Measurements from ENCODE around the gene SCGB1D1.
"Not testable (repeated sequence)": the region's sequence is repeated elsewhere in the genome, so short reads cannot be mapped to it uniquely, and the experiment has no call there.

The SCGB1D1 gene

DNA sequence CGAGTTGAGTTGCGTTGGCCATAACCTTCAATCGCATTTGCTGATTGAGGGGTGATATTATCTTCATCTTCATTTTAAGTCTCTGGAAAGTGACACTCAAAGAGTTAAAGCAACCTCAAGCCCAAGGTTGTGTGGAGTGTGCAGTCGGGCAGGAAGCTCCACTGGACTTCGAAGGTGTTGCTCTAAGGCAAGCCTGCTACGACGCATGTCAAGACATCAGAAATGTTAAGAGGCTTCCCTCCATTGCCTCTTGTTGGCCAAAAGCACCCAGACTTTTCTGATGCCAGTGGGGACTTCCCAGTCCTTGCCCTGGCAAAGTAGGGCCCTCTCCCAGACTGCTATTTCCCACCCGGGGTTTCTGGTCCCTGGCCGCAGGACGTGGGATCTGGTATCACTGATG, 23.6 kb upstream of the SCGB1D1 start:
- DNase-seq (ENCODE audit: low read depth in 2 of 2) = no peak

DNA sequence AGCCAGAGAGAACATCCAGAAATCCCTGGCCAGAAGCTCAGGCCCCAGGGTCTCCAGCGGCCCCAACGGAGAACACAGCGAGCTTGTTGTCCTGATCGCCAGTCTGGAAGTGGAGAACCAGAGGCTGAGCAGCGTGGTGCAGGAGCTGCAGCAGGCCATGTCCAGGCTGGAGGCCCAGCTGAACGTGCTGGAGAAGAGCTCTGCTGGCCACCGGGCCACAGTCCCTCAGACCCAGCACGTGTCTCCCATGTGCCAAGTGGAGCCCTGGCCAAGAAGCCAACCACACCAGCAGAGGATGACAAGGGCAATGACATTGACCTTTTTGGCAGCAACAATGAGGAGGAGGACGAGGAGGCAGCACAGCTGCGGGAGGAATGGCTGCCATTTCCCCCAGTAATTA, 20.6 kb upstream of the SCGB1D1 start:
- no peak for DNase-seq (ENCODE audit: low read depth in 2 of 2)

DNA sequence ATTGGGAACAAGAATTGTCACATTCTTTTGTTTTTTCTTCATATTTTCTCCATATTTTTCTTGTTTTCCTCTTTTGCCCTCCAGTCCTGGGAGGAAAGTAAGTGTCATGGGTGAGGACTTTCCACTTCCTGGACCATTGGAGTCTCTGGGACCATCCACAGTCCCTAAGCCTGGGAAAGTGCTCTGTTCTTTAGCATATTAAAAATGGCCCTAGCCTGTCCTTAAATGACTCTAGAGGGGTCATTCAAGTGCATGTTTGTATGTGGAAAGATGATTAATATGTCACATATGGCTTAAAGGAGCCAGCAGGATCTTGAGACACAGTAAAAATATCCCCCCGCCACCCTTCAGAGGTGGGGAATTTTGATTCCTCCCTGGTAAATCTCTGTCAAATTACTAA, 20.1 kb upstream of the SCGB1D1 start:
- no peak for DNase-seq (ENCODE audit: low read depth in 2 of 2)

DNA sequence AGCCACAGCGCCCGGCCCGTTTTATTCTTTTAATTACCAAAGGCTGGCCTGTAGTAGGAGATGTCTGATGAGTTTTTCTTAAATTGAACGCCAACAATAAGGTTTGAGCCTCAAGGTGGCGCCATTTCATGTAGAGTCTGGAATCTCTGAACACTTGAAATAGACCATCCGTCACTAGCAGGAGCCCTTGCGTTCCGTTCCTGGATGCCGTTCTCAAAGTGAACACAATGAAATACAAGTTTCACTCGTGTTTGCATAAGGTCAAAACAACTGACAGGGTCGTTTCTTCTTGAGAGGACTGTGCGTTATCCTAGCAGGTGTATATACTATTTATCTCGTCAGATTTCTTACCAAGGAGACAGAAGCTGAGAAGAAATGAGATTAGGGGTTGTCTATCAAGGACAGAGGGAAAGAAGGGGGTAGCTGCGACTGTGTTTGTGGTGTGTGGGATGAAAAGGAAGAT, 18.7 kb upstream of the SCGB1D1 start:
- peak; percentile 14 to 43 for DNase-seq (ENCODE audit: low read depth in 2 of 2)

DNA sequence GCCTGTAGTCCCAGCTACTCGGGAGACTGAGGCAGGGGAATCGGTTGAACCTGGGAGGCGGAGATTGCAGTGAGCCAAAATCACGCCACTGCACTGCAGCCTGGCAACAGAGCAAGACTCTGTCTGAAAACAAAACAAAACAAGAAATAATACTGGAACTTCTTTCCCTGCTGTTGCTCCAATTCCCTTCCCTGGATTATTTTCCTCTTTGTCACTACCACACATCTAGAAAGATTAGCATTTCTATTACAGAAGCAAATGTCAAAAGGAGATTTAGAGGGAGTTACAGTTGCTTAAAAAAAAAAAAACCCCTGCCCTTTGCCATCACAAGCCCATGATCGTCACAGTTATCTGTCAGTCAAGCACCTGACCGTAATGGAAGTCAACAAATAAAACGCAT, 17.7 kb upstream of the SCGB1D1 start:
- DNase-seq (ENCODE audit: low read depth in 2 of 2) = no peak

DNA sequence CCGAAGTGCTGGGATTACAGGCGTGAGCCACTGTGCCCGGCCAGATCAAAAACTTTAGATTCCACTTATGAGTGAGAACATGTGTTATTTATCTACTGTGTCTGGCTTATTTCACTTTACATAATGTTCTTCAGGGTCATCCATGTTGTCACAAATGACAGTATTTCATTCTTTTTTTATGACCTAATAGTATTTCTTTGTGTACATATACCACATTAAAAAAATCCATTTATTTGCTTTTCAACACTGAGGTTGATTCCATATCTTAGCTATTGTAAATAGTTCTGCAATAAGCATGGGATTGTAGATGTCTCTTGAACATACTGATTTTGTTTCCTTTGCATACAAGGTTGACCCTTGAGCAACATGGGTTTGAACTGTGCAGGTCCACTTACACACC, 13.2 kb upstream of the SCGB1D1 start:
- DNase-seq (ENCODE audit: low read depth in 2 of 2) = no peak

DNA sequence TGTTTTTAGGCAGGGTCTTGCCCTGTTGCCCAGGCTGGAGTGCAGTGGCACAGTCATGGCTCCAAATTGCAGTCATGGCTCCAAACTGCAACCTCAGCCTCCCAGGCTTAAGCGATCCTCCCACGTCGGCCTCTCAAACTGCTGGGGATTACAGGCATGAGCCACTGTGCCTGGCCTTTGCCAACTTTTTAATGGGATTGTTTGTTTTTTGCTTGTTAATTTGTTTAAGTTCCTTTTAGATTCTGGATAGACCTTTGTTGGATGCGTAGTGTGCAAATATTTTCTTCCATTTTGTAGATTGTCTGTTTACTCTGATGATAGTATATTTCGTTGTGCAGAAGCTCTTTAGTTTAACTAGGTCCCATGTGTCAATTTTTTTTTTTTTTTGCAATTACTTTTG, 10.0 kb upstream of the SCGB1D1 start:
- DNase-seq (ENCODE audit: low read depth in 2 of 2) = no peak

DNA sequence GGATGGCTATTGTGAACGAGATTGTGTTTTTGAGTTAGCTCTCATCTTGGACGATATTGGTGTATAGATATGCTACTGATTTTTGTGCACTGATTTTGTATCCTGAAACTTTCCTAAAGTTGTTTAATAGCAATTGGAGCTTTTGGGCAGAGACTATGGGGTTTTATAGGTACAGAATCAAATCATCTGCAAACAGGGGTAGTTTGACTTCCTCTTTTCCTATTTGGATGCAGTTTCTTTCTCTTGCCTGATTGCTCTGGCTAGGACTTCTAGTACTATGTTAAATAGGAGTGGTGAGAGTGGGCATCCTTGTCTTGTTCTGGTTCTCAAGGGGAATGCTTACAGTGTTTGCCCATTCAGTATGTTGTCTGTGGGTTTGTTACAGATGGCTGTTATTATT, 8.9 kb upstream of the SCGB1D1 start:
- no peak for DNase-seq (ENCODE audit: low read depth in 2 of 2)

DNA sequence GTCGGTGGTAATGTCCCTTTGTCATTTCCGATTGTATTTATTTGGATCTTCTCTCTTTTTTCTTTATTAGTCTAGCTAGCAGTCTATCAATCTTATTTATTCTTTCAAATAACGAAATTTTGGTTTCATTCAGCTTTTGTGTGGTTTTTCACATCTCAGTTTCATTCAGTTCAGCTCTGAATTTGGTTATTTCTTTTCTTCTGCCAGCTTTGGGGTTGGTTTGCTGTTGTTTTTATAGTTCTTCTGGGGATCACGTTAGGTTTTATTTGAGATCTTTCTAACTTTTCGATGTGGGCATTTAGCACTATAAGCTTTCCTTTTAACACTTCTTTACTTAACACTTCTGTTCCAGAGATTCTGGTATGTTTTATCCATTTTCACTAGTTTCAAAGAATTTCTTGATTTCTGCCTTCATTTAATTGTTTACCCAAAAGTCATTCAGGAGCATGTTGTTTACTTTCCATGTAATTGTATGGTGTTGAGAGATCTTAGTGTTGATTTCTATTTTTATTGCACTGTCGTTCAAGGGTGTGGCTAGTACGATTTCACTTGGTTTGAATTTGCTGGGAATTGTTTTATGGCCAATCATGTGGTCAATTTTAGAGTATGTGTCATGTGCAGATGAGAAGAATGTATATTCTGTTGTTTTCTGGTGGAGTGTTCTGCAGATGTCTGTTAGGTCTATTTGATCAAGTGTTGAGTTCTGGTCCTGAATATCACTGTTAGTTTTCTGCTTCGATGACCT, 7.7 kb upstream of the SCGB1D1 start:
- no peak for DNase-seq (ENCODE audit: low read depth in 2 of 2)

DNA sequence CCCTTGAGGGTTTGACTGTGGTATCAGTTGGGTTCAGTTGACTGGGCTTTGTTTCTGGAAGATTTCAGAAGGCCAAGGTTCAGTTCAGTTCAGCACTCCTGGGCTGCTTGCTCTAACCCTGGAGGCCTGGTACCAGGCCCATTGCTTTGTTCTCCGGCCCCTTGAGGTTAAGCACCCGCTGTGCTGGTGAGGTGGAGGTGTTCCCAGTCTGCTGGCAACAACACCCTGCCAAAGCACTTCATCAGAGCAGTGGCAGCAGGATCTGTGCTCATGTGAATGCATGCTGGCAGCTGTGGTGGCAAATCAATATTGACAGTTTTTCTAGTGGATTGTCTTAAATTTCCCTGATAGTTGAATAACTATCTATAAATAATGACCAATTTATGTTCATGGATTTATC, 3.8 kb upstream of the SCGB1D1 start:
- DNase-seq (ENCODE audit: low read depth in 2 of 2) = no peak

DNA sequence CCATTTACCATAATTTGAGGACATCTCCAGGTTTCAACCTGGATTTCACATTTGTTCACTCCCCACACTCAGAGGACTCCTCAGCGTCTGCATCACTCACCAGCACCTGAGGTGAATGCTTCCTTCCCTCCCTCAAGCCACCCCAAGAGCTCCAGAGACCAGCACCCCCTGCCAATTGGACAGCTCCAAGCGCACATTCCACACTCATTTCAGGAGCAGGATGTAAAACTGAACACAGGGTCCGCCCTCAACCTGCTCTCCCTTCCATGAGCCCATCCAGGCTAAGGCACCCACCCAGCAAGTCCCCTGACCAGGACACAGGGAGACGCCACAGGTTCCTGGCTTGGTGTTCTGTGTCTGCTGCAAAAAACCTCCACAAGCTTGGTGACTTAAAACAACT, 3.9 kb downstream of the SCGB1D1 start:
- DNase-seq (ENCODE audit: low read depth in 2 of 2) = no peak

DNA sequence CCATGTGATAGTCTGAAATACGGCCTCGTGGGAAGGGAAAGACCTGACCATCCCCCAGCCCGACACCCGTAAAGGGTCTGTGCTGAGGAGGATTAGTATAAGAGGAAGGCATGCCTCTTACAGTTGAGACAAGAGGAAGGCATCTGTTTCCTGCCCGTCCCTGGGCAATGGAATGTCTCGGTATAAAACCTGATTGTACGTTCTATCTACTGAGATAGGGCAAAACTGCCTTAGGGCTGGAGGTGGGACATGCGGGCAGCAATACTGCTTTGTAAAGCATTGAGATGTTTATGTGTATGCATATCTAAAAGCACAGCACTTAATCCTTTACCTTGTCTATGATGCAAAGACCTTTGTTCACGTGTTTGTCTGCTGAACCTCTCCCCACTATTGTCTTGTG, 5.0 kb downstream of the SCGB1D1 start:
- not testable (repeated sequence) for DNase-seq (ENCODE audit: low read depth in 2 of 2)

DNA sequence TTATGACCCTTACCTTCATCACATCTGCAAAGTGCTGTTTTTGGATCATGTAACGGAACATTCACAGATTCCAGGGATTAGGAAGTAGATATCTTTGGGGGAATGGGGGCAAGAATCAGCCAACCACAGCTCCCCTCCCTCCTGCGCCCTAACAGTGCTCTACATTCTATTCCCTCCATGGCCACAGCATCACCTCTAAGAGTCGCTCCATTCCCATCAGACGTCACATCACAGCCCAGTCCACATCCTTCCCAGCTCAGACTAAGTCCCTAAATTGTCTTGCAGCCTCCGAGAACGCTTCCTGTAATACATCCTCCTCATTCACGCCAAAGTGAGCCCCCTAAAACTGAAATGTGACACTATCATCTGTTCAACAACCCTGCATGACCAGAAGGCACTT, 5.9 kb downstream of the SCGB1D1 start:
- no peak for DNase-seq (ENCODE audit: low read depth in 2 of 2)

DNA sequence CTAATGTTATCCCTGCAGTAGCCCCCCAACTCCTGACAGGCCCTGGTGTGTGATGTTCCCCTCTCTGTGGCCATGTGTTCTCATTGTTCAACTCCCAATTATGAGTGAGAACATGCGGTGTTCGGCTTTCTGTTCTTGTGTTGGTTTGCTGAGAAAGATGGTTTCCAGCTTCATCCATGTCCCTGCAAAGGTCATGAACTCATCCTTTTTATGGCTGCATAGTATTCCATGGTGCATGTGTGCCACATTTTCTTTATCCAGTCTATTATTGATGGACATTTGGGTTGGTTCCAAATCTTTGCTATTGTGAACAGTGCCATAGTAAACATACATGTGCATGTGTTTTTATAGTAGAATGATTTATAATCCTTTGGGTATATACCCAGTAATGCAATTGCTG, 7.4 kb downstream of the SCGB1D1 start:
- DNase-seq (ENCODE audit: low read depth in 2 of 2) = not testable (repeated sequence)

DNA sequence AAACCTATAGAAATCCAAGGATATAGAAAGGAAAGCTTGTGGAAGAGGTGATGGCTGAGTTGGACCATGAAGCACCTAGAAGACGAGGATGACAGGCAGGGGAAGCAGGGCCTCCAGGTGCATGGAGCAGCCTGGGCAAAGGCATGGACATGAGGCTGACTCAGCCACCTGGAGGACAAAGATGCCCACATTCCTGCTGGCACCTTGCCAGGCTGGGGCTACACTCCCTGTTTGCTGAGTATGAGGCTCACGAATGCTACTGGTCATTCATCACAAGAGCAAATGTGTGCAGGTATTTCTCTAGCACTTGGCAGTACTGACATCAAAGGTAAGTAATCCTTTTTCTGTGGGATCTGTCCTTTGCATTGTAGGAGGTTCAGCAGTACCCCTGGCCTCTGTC, 11.4 kb downstream of the SCGB1D1 start:
- DNase-seq (ENCODE audit: low read depth in 2 of 2) = no peak

DNA sequence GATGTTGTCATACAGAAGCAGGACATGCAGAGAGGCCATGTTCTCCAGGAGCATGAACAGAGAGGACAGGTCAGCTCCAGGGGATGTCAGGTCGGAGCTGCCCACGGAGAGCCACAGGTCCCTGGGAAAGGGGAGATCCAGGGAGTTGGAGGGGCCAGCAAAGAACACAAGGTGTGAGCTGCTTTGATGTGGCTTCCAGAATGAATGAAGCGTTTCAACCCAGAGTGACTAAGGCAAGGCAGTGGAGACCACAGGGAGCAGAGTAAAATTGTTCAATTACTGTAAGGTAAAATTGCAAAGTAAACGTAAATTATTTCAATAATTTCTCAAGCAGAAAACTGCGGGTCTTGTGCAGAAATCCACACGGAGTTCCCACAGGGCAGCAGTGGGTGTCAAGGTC, 12.9 kb downstream of the SCGB1D1 start:
- no peak for DNase-seq (ENCODE audit: low read depth in 2 of 2)

DNA sequence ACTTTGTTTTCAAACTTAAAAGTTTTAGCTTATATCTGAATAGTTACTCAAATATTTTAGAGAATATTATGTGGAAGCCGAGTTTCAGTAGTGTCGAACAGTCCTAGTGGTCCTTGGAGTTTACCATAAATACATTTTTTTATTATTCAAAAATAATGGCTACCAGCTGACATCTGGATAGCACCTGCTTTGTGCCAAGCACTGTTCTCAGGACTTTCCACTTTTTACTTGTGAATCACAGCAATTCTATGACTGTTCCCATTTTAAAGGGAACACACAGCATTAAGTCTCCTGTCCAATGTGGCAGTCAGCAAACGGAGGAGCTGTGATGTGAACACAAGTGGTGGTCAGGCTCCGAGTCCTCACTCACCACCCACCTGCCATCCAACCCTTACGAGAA, 14.4 kb downstream of the SCGB1D1 start:
- no peak for DNase-seq (ENCODE audit: low read depth in 2 of 2)

DNA sequence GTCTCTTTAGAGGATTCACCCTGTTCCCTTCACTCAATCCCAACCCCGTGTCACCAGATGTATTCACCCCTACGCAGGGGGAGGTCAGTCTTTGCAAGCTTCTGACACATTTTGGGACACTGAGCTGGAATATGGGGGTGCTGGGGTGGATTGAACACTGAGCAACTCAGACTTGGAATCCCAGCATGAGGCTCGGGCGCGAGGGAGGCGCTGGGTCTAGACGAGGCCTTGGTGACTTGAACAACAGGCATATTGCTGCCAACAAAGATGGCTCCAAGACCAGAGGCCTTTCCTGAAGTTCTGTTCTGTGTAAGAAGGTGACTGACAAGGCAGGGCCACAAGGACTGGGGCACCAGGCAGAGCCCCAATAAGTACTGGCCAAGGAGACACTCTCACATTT, 15.4 kb downstream of the SCGB1D1 start:
- DNase-seq (ENCODE audit: low read depth in 2 of 2) = no peak

DNA sequence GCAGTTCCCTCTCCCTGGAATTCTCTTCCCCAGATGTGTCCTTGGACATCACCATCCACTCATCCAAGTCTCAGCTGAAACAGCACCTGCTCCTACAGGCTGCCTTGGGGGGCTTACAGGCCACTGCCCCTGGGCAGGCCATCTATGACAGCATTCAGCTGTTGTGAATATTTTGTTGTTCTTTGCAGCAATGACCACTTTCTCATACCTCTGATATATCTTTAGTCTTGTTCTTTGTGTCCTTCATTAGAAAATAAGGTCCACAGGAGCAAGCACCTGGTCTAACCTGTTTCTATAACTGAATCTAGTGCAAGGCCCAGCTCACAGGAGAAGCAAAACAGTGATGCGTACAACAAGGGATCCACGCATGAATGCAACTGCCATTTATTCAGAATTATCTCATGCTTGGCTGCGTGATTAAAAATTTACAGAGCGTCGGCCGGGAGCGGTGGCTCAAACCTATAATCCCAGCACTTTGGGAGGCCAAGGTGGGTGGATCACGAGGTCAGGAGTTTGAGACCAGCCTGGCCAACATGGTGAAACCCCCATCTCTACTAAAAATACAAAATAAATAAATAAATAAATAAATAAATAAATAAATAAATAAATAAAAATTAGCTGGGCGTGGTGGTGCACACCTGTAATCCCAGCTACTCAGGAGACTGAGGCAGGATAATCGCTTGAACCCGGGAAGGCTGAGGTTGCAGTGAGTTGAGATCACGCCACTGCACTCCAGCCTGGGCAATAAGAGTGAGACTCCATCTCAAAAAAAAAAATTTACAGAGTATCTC, 16.5 kb downstream of the SCGB1D1 start:
- DNase-seq (ENCODE audit: low read depth in 2 of 2) = not testable (repeated sequence)

DNA sequence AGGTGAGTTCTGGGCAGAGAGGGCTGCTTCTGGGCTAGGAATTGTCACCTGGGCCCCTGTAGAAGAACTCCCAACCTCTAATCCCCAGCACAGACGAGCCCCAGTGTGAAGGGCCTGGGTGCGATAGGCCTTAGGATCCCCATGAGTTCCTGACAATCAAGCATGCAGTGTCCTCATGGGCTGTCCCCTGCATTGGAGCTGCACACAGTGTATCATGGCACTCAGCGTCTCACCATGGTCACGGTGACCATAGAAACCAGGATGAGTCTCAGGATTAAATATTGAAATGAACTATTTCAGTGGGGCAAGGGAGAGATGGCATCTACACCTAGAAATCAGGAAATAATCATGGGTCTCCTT, 18.7 kb downstream of the SCGB1D1 start:
- DNase-seq (ENCODE audit: low read depth in 2 of 2) = no peak

DNA sequence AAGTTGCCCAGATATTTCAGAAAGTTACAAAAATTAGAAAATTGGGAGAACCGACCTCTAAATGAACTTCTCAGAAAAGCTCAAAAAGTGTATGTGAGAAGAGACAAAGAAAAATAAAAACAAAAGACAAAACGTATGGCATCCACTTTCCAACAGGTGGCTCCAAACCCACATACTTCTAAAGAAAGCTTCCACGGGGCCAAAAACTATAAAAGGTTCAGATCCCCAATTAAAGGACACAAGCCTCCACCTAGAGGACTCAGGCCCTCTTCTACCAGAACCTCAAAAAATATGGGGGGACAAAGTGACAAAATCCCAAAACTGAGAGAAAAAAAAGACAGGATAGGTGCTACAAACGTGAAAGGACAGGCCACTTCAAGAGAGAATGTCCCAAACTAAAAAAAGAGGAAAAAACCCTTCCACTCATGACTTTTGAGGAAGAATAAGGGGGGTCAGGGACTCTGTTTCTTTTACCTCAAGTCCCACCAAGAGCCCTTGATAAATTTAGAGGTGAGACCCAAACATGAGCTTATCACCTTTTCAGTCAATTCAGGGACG, 27.3 kb downstream of the SCGB1D1 start:
- no peak for DNase-seq (ENCODE audit: low read depth in 2 of 2)

DNA sequence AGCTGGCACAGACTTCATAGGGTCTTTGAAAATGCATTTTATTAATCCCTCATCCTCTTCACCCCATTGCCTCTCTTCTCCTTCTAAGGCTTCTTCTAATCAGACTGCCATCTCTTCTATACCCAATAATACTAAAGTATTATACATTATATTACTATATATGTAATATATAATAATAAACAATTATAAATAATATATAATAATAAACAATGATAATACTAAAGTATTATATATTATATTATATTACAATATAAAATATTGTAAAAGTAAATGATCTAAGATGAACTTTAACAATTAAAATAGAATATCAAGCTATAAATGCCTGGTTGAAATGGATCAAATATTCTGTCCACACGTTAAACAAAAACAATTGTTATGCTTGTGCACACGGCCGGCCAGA, 31.5 kb downstream of the SCGB1D1 start:
- DNase-seq (ENCODE audit: low read depth in 2 of 2) = no peak

DNA sequence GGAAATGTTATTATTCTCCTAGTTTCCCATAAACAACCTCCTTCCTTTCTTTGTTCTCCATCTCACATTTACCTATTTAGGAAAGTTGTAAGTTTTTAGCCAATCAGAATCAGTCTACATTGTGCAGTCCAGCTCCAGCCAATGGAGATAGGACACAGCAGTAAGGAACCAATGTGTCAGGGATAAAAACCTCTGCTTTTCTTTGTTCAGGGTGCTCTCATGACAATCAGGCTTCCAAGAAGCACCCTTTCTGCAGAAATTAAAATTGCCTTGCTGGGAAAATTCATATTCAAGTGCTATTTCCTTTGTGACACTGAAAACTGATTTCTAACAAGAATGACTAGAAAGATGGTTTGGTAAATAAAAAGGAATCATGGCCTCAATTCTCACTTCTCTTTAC, 33.1 kb downstream of the SCGB1D1 start:
- DNase-seq (ENCODE audit: low read depth in 2 of 2) = no peak

Measured in activated CD8-positive, alpha-beta memory T cell treated with anti-CD3 and anti-CD28 coated beads for 4 hours (primary cell).